ACHN (cell line): ENCODE measurements around the gene C1orf53.
"Not testable (repeated sequence)": the region's sequence is repeated elsewhere in the genome, so short reads cannot be mapped to it uniquely, and the experiment has no call there.

Source experiments
- DNase-seq: peaks from one replicate; pipeline ENCODE4 v3.0.0-alpha.2; 2015
- in situ Hi-C: cut with HindIII; loops from 2 replicates; pipeline ENCODE4 v1.10.0; 2017; ENCODE audit warnings: low sequenced_read_pairs, low pct_ligation_motif_present, low pct_unique_long_range_greater_than_20kb

C1orf53 gene

GRCh38 chr1:197948926-197949899 lies 46.8 kb downstream of the C1orf53 start:
- DNase-seq: no peak
- in situ Hi-C loops: no loop called here

GRCh38 chr1:197951089-197951488 lies 48.7 kb downstream of the C1orf53 start:
- in situ Hi-C loops: no loop called here
- DNase-seq: no peak

DNA sequence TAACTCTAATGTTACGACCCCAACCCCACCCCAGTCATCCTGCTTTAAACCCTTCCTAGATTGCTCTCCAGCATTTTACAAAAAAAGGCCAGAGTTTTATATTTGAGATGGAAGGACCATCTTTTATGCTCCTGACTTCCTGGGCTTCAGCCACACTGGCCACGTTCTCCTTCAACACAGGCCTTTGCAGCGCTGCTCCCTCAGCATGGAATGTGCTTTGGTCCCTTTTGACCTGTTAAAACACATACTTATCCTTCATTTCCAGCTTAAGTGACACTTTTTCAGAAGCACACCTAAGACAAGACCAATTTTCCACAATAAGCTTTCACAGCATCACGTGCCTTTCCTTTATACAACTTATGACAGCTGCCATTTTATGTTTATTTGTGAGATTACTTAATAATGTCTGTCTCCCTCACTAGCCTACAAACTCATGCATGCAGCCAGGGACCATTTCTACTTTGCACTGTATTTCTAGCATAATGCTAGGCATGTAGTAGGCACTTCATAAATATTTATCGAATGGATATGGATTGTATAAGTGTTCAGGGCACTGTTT lies 49.3 kb downstream of the C1orf53 start:
- in situ Hi-C loops: no loop called here
- no peak for DNase-seq

GRCh38 chr1:197953472-197953871 lies 51.0 kb downstream of the C1orf53 start:
- in situ Hi-C loops, DNase-seq: not testable (repeated sequence)

GRCh38 chr1:197954718-197955418 lies 52.4 kb downstream of the C1orf53 start:
- no peak for DNase-seq
- in situ Hi-C loops: no loop called here

DNA sequence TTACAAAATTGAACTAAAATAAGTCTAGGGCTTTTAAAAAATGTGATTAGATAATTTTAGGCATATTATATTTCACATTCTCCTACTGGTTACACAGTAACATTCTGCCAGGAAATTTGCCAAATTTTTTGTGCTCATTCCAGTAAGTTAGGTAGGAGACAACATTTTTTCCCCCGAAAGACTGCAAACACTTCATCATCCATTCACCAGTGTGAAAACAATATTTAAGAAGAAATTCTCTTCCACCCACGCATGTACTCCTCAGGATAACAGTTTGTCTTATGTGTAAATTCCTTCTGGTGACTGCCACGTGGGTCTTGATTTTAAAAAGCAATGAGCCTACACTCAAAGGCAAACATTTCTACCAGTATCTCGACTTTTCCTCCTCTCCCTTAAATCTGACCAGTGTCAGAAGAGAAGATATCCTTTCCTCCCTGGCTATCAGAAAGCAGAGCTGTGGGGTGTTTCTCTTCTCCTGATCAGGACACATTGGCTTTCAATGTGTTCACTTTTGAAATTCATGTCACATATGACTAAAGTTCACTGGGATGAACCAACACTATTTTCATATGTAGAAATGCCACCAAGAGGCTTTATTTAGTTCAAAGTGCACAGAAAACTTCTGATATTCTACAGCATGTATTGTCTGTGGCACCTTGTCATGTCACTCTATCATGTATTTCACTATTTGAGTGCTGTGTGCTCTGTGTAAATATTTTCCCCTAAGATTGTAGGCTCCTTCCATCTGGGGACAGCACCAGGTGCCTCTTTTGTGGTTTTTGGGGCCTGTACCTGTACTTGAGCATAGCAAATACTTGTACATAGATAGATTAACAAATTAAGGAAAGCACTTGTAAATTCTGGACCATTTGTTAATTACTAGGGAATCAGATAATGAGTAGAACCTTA lies 53.3 kb downstream of the C1orf53 start:
- DNase-seq: peak; percentile 29
- in situ Hi-C loops: no loop called here
